ENCODE measurements around the gene RNF44.

GRCh38 chr5:176519810-176520720 lies 17.1 kb downstream of the RNF44 start:
- TF ChIP-seq CTCF (IDR thresholded peaks at IDR 0.05) (no peak), POLR2A (IDR thresholded peaks at IDR 0.05) (no peak)

Data from sigmoid colon (tissue), 3 donors.